Mesenteric fat pad (tissue), 1 donor: Measurements from ENCODE around the gene PRR5L. TPM values are rescaled to one million over a fixed set of nuclear protein-coding genes. Genes with fewer than 3 reads are reported as not detected.

Source experiments
- DNase-seq: peaks from one replicate; pipeline ENCODE4 v3.0.0-alpha.2; 2020; ENCODE audit warnings: low spot score
- total RNA-seq: library from RNA; stranded (reverse); fragmentation: NEBNext Ultra II Directional; extraction: Animal tissue kit (Norgen Biotek cat#: 25700); gene quantifications from one replicate; pipeline ENCODE4 v1.2.1, GENCODE V29; 2021
- donor health status: DM: yes; HTN: yes; CAD: no.

The PRR5L gene
- total RNA-seq, 1 donor from 2014 or later = 14.2 TPM

- DNase-seq = no peak
Measured at GRCh38 chr11:36354221-36355003, 58.3 kb downstream of the PRR5L start.

DNA sequence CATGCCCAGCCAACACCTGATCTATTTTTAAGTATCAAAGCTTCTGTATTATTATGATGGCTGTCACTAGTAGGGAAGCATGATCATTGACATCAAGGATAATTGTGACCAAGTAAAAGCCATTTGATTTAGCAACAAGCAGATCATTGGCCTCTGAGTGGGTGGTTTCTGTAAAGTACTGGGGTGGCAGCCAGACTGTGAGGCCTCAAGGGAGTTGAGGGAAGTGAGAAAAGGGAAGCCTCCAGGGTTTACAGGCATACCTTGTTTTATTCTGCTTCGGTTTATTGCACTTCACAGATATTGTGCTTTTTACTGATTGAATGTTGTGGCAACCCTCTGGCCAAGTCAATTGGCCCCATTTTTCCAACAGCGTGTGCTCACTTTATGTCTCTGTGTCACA lies 60.1 kb downstream of the PRR5L start:
- no peak for DNase-seq

DNA sequence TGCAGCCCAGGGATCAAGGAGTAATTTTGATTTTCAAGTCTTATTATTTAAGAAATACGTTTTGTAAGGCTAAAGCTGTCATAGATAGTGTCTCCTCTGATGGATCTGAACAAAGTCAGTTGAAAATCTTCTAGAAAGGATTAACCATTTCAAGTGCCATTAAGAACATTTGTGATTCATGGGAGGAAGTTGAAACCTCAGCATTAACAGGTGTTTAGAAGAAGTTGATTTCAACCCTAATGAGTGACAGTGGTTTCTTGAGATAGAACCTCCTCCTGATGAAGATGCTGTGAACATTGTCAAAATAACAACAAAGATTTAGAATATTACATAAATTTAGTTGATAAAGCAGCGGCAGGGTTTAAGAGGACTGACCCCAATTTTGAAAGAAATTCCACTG lies 61.7 kb downstream of the PRR5L start:
- no peak for DNase-seq

DNA sequence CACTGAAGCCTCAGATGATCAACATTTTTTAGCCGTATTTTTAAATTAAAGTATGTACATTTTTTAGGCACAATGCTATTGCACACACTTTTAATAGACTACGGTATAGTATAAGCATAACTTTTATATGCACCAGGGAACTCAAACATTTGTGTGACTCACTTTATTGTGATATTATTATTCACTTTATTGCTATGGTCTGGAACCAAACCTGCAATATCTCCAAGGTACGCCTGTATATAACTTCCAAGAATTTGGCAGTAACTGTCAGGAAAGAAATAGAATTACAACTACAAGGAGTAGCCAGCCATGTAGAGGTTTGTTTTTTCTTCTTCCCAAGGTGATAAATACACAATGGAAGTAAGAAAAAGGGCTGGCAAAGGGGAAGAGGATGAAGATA lies 62.3 kb downstream of the PRR5L start:
- DNase-seq = no peak

GRCh38 chr11:36360318-36360717 lies 64.2 kb downstream of the PRR5L start:
- DNase-seq = no peak

DNA sequence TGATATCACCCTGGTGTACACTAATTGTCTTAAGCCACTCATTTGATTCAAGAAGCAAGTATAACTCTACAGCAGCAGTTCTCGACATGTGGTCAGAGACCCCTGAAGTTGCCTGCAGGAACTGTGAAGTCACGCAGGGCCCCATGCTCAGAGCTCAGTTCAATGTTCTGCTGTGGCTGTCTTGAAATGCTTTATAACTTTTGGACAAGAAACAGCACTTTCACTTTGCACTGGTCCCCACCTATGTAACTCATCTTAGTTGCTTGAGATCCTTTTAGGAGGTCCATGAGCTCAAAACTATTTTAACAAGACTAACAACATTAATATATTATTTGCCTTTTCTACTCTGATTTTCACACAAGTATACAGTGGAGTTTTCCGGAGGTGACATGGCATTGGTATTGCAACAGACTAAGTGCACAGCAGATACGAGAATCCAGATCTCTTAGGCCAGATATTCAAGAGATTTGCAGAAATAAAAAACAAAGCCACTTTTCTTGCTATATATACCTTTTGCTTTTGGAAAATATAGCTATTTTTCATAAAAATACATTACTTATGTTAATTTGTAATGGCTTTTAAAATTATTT lies 64.8 kb downstream of the PRR5L start:
- no peak for DNase-seq

DNA sequence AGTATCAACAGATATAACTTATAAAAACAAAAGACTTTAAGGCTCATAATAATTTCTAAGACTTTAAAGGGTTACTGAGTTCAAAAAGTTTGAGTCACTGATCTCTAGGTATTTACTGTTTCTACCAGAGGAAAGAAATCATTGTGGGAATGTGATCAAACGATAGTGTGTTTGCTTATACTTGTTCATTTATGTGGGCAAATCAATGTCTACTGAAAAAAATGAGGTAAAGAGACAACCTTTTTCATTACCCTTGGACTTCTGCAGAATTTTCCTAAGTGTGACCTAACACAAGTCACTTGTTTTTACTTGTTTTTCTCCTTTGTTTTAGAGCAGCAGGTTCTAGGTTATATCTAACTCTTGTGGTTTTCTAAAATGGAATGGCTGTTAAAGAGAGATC lies 65.4 kb downstream of the PRR5L start:
- no peak for DNase-seq

- no peak for DNase-seq
Measured at GRCh38 chr11:36361901-36362391, 65.9 kb downstream of the PRR5L start.

GRCh38 chr11:36362902-36363301 lies 66.8 kb downstream of the PRR5L start:
- no peak for DNase-seq

- no peak for DNase-seq
Measured at GRCh38 chr11:36363361-36364268, 67.5 kb downstream of the PRR5L start.

DNA sequence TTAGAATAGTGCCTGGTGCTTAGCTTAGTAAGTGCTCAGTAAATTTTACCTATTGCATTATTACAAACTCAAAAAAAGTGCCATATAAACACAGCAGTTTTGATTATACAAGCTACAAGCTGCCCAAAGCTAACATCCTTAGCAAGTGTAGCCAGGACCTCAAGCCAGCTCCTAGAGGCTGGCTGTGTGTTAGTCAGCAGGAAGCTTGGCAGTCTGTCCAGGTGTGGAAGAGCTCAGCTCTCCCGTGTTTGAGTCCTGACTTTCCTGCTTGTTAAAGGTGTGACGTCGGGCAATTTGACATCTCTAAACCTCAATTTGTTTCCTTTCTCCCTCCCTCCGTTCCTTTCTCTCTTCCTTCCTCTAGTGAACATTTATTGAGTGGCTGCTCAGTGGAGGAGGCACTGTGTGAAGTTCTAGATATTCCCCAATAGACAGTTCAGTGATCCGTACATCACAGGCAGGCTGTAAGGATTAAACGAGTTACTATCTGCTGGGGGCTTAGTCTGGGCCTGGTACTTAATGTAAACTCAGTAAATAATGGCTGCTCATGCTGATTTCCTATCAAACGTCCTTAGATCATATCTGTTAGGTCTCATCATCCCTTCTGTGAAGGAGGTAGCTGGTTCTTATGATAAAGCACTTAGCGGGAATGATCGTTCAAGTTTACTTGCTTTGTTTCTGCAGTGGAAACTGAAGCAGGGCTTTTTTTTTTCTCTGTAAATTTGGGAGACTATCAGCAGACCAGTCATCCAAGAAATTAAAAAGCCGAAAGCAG lies 68.7 kb downstream of the PRR5L start:
- DNase-seq = no peak

- no peak for DNase-seq
Measured at GRCh38 chr11:36365907-36366306, 69.8 kb downstream of the PRR5L start.

DNA sequence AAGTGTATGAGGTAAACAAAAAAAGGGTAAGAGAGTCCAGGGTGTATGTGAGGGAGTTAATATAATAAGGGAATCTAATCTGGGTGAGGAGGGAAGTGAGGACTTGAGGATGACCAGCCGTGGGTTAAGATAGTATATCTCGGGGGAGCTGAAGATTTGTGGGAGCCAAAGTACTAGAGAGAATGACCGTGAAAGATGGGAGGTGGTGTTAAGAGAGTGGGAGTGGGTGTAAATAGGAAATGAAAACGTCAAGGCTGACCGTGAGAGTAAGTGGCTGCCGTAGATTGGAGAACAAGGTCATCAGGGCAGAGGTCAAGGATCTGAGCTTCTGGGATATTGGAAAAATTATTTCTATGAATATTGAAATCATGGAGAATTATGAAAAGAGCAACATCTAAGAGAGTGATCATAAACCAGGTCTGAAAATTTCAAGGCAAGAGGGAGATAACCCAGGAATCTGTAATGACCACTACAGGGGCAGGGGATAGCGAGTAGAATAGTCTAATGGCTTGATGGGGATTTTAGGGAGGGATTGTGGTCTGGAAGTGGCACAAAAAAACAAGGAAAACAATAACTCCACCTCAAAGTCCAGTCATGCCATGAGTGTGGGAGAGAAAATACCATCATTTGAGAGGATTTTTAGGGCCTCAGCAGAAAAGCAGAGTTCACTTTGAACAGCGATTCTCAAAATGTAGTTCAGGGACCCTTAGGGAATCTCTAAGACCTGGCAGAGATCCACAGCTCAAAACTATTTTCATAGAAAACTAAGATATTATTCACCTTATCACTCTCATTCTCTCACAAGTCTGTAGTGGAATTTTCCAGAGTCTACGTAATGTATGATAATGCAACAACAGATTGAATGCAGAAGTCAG lies 72.0 kb downstream of the PRR5L start:
- no peak for DNase-seq

- no peak for DNase-seq
Measured at GRCh38 chr11:36371181-36371580, 75.1 kb downstream of the PRR5L start.

GRCh38 chr11:36371590-36371989 lies 75.5 kb downstream of the PRR5L start:
- DNase-seq = no peak

GRCh38 chr11:36372101-36372771 lies 76.1 kb downstream of the PRR5L start:
- no peak for DNase-seq

- DNase-seq = no peak
Measured at GRCh38 chr11:36373016-36374010, 77.2 kb downstream of the PRR5L start.

GRCh38 chr11:36374726-36375125 lies 78.6 kb downstream of the PRR5L start:
- DNase-seq = no peak
